HG03571 (cell line): ENCODE results near the gene MAMSTR.
"Not testable (repeated sequence)": the region's sequence is repeated elsewhere in the genome, so short reads cannot be mapped to it uniquely, and the experiment has no call there.

ENCODE experiments used
- ATAC-seq: cut with Tn5 transposase; IDR thresholded peaks from one replicate; pipeline ENCODE4 v1.9.1; 2021; ENCODE audit not compliant: unreplicated experiment

The MAMSTR gene, protein sequence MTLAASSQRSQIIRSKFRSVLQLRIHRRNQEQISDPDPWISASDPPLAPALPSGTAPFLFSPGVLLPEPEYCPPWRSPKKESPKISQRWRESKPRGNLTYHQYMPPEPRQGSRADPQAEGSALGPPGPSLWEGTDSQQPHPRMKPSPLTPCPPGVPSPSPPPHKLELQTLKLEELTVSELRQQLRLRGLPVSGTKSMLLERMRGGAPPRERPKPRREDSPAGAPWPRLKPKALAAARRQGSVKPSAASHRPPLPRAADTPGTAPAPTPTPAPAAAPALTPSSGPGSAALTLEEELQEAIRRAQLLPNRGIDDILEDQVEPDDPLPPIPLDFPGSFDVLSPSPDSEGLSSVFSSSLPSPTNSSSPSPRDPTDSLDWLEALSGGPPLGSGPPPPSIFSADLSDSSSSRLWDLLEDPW

DNA sequence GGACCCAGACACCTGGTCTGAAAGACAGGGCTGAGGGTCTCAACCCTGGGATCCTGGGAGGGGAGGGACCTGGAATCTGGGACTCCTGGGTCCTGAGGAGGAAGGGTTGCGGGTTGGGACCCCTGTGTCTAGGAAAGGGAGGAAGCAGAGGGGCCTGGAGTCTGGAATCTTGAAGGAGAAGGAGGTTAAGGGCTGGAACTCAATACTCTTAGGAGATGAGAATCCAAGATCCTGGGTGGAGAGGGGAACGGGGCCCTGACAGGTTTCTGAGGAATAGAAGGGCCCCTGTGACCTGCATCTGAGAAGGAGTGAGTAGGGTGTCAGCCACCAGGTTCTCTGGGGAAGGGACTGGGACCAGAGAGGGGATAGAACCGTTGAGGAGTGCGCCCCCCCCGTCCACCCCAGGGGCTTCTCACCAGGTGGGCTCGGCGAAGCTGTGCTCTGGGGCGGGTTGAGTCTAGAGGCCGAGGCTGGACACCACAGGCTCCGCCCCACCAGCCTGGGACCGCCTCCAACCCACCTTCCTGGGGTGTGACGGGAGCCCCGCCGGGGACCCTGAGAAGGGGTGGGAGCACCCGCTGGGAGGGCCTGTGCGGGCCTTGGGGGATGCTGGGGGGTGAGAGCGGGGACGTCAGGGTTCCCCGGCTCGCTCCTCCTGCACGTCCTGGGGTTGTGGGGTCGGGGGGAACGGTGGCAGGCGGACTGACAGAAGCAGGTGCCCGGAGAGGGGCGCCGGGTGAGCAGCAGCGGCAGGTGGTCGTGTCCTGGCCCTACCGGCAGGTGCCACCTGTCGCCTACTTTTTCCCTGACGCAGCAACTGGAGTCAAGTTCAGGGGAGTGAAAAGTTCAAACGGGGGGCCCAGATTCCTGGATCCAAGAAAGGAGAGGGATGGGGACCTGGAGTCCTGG, at the start of gene MAMSTR:
Gene MAMSTR, minus strand, starts transcription at position 463 of the 909 bp plus-strand sequence. CDS start 694 bp downstream, outside the sequence.
- no peak for ATAC-seq

- ATAC-seq, result no peak
These were observed 49.6 kb upstream of the MAMSTR start for GRCh38 chr19:48768994-48769713.

DNA sequence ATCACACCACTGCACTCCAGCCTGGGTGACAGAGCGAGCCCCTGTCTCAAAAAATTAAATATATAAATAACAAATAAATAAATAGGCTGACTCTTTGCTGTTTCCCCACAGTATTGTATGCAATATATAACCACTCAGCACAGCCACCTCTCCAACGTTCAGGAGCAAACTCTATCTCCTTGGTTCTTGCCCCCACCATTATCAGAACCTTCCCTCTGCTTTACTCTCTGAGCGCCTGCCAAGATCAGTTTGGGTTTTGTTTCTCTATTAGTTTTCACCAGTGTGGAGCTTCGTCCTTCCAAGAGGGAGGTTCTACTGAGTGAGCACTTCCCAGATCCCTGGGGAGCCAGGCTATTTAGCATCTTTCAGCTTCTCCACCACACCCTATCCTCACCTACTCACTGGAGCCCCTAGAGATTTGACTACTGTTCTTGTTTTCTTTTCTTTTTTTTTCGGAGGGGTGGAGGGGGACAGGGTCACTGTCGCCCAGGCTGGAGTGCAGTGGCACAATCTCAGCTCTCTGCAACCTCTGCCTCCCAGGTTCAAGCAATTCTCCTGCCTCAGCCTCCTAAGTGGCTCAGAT, 48.7 kb upstream of the MAMSTR start:
- not testable (repeated sequence) for ATAC-seq

- not testable (repeated sequence) for ATAC-seq
These were observed 46.3 kb upstream of the MAMSTR start for GRCh38 chr19:48765816-48766215.

- ATAC-seq, result no peak
These were observed 41.1 kb upstream of the MAMSTR start for GRCh38 chr19:48760504-48761205.

DNA sequence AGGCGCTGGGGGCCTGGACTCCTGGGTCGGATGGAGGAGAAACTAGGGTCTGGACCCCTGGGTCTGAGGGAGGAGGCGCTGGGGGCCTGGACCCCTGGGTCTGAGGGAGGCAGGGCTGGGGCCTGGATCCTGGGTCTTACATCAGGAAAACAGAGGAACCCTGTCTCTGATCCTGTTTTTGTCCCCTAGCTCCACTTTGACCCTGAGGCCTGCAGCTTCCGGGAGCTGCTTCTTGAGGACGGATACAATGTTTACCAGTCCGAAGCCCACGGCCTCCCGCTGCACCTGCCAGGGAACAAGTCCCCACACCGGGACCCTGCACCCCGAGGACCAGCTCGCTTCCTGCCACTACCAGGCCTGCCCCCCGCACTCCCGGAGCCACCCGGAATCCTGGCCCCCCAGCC, 38.2 kb upstream of the MAMSTR start:
- no peak for ATAC-seq

DNA sequence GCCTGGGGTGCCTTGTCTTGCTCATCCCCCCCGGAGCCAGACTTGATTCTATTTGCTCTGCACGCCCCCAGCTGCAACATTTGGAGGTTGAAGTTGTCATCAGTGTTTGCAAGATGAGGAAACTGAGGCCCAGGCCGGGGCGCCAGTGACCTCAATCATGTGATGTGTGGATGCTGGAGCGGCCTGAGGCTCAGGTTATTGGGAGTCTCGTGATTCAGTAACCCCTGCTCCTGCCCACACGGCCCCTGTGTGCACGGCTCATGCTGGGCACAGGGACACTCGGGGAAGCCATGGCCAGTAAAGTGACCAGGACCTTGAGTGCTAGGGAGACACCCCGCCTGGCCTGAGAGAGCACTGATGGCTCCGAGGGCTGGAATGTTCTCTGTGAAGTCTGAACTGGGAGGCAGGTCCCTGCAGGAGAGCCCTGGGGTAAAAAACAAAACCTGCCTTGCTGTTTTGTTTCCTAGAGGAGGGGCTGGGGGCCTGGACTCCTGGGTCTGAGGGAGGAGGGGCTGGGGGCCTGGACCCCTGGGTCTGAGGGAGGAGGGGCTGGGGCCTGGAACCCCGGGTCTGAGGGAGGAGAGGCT, 37.7 kb upstream of the MAMSTR start:
- ATAC-seq, result no peak

DNA sequence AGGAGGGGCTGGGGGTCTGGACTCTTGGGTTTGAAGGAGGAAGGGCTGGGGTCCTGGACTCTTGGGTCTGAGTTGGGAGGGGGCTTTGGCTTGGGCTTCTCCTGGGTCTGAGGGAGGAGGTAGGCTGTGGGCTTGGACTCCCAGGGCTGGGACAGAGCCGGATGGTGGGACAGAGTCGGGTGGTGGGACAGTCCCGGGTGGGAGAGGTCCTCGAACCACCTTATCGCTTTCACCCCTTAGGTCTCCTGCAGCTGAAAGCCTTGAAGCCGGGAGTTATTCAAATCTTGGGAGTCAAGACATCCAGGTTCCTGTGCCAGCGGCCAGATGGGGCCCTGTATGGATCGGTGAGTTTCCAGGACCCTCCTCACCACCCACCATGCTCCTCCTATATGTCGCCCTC, 37.2 kb upstream of the MAMSTR start:
- ATAC-seq, result no peak

GRCh38 chr19:48756212-48756611, 36.7 kb upstream of the MAMSTR start:
- ATAC-seq, result no peak

DNA sequence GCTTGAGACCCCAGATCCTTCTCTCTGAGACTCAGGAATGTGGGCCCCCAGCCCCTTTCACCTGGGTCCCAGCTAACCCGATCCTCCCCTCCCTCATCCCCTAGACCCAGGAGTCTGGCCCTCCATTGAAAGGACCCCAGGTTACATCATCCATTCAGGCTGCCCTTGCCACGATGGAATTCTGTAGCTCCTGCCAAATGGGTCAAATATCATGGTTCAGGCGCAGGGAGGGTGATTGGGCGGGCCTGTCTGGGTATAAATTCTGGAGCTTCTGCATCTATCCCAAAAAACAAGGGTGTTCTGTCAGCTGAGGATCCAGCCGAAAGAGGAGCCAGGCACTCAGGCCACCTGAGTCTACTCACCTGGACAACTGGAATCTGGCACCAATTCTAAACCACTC, 36.3 kb upstream of the MAMSTR start:
- ATAC-seq, result no peak

DNA sequence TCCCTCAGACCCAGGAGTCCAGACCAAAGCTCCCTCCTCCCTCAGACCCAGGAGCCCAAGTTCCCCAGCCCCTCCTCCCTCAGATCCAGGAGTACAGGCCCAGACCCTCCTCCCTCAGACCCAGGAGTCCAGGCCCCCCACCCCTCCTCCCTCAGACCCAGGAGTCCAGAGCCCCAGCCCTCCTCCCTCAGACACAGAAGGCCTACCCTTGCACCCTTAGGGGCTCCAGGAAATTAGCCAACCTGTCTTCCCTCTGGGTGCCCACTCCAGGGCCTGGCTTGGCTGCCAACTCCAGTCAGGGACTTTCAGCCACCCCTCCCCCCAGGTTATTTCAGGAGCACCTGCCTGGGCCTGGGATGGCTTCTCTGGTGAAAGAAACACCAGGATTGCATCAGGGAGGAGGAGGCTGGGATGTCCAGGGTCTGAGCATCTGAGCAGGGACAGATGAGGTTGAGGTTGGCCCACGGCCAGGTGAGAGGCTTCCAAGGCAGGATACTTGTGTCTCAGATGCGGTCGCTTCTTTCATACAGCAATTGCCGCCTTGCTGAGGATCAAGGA, 35.6 kb upstream of the MAMSTR start, which contains the start of gene FGF21:
Gene FGF21, plus strand, starts transcription at position 441 of the 558 bp plus-strand sequence. CDS start 713 bp downstream, outside the sequence.
- ATAC-seq, result no peak

DNA sequence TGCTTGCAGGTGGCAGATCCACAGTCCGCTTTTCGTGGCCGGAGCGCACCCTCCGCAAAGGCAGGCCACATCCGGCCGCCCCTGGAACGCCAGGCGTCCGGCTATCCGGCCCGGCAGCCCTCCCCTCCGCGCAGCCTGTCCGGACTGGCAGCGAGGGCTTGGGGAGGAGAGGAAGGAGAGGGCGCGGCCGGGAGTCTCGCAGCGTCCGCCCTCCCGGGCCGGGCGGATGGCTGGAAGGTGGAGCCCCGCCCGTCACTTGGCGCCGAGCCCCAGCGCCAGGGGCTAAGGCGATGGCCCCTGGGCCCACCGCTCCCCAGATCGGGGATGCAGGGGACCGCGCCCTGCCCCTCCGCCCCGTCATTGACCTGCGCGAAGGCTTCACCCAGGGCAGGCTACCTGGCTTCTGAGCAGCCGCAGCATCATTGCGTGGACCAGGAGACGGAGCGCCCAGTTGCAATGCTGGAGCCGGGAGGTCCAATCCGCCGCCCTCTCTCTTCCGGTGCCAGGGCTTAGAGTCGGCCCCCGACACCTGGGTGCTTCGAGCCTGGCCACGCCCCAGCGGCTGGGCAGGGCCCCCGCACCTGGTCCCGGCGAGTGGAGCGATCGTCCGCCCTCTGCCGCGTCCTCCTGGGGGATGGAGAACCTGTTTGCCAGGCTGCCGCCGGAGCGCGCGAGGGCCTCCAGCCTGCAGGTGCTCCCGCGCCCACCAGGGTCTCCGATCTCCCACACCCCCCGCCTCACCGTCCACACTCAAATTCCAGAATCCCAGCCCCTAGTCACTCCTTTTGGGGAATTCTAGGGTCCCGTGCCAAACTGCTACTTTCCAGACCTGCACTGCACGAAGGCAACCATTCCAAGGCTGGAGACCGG, 33.2 kb upstream of the MAMSTR start, which contains the start of gene FUT1:
Gene FUT1, minus strand, starts transcription at position 146 of the 870 bp plus-strand sequence. CDS start 1,360 bp downstream, outside the sequence.
- ATAC-seq, result no peak

- no peak for ATAC-seq
These were observed 32.4 kb upstream of the MAMSTR start for GRCh38 chr19:48751845-48752495.

DNA sequence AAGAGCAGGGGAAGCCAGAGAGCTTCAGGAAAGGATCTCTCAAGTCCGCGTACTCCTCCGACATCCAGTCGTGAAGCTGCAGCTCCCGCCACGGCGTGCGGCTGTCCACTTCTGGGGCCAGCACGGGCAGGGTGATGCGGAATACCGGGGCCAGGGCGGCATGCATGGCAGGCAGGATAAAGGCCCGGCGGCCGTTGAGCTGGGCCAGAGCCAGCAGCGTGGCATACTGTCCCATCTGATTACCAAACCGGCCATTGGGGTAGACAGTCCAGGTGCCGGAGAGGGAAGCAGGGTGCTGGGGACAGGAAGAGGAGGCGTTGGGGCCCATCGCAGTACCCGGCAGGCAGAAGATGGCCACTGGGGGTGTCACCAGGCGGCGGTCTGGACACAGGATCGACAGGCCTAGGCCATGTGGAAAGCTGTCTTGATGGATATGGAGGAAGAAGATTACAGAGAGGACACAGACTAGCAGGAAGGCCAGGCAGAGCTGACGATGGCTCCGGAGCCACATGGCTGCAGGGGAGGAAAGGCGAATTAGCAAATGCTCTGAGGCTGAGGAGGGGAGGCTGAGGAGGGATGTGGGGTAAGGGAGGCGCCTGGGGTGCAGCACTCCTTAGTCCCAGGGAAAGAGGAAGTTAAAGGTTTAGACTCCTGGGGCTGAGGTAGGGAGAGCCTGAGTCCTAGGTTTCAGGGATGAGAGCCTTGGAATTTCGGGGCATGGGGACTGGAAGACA, 31.4 kb upstream of the MAMSTR start:
- no peak for ATAC-seq

- ATAC-seq, result no peak
These were observed 30.8 kb upstream of the MAMSTR start for GRCh38 chr19:48750351-48750750.

- no peak for ATAC-seq
These were observed 30.2 kb upstream of the MAMSTR start for GRCh38 chr19:48749571-48750198.
